NCI-H1694 (cell line): ENCODE data around the gene NEMP2.

Experiments used
- DNase-seq: peaks from one replicate; lab custom pipeline; 2025; lab: John Stamatoyannopoulos, UW

The NEMP2 gene

DNA sequence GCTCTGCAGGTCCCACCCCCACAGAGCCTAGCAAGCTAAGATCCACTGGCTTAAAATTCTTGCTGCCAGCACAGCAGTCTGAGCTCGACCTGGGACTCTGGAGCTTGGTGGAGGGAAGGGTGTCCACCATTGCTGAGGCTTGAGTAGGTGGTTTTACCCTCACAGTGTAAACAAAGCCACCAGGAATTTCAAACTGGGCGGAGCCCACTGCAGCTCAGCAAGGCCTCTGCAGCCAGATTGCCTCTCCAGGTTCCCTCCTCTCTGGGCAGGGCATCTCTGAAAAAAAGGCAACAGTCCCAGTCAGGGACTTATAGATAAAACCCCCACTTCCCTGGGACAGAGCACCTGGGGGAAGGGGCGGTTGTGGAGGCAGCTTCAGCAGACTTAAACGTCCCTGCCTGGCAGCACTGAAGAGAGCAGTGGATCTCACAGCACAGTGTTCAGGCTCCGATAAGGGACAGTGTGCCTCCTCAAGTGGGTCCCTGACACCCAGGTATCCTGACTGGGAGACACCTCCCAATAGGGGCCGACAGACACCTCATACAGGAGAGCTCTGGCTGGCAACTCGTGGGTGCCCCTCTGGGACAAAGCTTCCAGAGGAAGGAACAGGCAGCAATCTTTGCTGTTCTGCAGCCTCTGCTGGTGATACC is 20.0 kb upstream of the NEMP2 start:
- DNase-seq, result no peak

DNA sequence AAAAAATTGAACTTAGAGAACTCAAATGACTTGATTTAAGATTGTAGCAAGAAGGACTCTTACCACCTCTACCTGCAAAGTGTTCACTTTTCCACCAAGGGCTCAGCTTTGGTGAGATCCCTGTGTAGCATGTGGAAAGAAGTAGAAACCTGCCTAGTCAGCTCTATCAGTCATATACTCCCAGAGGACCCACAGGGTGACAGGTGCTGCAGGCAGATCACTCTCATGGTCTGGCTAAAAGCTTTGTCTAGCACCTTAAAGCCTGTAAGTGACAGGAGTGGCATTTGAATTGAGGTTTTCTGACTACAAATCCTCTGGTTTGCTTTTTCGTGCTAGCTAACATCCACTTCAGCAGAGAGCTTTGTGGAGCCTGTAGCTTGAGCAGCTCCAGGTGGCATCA is 18.7 kb upstream of the NEMP2 start:
- DNase-seq, result no peak

DNA sequence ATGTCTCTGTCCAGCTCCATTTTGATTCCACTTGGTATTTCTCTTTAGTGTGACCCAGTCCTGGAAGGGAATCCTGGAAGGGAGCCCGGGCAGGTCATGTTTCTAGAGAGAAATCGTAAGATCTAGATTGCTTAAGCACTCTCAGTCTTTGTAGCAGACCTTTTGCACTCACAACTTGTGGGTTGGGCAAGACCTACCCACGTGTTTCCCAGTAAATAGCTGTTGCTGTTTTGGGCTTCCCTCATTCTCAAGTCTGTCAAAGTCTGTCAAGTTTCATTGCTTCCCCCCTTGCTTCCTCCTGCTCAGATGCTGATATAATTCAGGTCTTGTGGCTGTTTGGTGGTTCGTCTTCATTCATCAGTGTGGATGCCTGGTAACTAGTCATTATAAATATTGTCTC is 17.4 kb upstream of the NEMP2 start:
- no peak for DNase-seq

DNA sequence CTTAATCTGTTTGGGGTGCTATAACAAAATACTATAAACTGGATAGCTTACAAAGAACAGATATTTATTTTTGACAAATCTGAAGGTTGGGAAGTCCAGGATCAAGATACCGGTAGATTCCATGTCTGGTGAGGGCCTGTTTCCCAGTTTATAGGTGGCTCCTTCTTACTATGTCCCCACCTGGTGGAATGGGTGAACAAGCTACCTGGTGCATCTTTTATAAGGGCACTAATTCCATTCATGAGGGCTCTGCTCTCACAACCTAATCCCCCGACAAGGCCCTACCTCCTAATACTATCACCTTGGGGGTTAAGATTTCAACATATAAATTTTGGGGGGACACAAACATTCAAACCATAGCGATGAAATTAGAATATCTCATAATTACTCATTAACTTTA is 15.6 kb upstream of the NEMP2 start:
- no peak for DNase-seq

- DNase-seq, result no peak
Measured at GRCh38 chr2:190547886-190548285, 13.4 kb upstream of the NEMP2 start.

GRCh38 chr2:190546734-190547133 is 12.2 kb upstream of the NEMP2 start:
- DNase-seq, result no peak

DNA sequence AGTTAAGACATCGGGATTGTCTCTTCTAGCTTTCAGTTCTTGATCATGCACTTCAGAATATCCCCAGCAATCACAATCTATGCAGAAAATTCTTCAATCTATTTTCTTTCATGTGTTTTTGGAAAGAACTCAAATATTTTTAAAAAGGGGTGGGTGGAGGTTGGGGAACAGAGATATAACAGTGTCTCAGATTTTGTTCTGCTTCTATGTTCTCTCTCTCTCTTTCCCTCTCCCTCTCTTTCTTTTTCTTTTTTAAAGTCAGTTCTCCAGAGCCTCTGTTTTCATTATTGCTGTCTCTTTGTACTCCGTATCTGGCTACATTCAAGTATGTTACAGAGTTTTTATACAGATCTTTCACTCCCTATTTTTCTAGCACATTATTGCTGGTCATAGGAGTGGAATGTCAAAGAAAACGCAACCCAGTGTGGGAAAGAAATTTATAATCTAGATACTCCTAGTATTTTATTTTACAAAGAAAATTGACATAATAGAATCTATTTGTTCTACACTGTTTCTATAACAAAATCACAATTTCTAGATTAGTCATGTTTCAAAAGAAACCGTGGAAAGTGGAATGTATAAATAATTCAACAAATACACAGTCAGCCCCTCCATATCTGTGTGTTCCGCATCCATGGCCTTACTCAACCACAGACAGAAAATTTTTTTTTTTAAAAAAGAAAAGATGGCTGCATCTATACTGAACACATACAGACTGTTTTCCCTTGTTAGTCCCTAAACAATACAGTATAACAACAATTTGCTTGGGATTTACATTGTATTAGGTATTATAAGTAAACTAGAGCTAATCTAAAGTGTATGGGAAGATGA is 11.2 kb upstream of the NEMP2 start:
- no peak for DNase-seq

- no peak for DNase-seq
Measured at GRCh38 chr2:190545093-190545492, 10.6 kb upstream of the NEMP2 start.

- DNase-seq, result no peak
Measured at GRCh38 chr2:190540048-190540447, 5.5 kb upstream of the NEMP2 start.

DNA sequence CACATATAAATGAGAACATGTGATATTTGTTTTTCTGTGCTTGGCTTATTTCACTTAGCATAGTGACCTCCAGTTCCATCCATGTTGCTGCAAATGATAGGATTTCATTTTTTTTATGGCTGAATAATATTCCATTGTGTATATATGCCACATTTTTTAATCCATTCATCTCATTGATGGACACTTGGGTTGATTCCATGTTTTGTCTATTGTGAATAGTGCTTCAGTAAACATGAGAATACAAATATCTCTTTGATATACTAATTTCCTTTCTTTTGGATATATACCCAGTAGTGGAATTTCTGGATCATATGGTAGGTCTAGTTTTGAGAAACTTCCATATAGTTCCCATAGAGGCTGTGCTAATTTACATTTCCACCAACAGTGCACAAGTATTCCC is 3.7 kb upstream of the NEMP2 start:
- no peak for DNase-seq

DNA sequence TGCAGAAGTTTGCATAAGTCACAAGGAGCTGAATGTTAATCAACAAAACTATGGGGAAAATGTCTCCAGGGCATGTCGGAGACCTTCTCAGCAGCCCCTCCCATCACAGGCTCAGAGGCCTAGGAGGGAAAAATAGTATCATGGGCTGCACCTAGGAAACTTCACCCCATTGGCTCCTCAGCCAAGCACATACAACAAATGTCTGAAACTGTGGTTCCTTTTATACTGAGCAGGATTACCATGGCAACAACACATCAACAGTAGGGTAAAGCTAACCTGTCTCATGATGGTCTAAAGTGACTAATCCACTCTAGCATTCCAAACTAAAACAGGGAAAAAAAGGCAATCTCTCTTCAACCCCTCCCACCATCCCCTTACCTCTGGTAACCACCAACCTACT is 3.2 kb upstream of the NEMP2 start:
- no peak for DNase-seq

DNA sequence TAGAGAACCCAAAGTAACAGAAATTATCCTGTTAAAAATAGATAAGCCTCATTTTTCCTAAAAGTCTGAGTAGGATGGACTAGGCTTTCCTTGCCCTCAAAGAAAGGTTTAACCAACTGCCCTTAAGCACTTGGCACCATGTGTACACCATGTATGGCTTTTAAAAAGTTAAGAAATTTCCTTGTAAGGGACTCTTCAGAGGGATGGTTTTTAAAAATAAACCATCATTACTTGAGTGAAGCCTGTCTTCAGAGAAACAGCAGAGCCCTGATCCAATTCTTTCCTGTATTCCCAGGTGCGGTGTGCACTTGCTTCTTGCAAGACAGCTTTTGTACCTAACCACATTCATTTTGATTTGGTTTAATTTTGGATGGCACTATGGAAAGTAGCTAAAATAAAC is 1.1 kb upstream of the NEMP2 start:
- DNase-seq, result no peak

- no peak for DNase-seq
Measured at GRCh38 chr2:190535121-190535439, 558 bp upstream of the NEMP2 start.

- DNase-seq, result no peak
Measured at GRCh38 chr2:190533968-190534309, 583 bp downstream of the NEMP2 start.

DNA sequence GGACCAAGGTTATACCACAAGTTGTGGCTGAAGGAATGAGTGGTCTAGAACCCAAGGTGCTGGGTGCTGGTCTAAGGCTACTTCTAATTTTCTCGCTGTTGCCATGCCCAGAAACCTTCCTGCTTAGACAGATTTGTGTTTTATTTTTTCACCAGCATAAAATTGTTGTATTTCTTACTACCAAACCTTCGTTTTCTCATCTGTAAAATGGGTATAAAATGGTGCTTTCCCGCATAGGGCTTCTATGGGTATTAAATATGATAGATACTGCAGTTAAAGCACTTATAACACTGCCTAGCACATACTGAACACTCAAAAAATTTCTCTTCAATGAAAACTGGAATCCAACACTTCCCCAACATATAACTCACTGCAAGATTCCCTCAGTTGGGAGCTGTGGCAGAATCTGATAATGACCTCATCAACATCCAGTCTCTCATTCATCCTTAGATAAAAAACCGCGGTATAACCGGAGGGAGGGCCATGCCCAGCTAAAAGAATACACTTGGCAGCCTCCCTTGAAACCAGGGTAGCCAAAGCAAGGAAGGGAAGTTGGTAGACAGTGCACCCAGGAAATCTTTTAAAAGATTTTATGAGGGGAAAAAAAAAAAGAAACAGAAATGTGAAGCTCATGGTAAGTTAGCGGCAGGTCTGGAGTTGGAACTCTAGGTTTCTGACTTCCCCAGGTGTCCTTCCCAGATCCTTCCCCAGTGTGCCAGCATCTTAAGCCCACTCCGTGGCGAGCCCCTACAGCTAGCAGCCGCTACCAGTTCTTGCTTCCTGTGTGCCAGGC is 1.2 kb downstream of the NEMP2 start:
- DNase-seq, result no peak

DNA sequence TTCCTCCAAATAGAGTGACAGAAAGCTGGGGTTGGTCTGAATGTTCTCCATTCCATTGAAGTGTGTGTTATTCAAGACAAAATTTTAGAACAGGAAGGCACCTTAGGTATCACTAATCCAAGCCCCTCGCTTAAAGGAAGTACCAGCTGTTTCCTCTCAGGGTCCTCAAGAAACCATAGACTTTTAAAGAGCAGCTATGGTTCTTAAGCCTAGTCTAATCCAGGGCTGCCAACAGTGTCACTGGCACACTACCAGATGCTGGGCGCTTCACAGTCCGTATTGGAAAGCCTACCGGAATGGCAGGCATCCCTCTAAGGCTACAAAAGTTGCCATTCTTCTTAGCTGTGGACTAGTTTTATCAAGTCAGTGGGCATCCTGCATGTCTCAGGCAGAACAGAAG is 1.9 kb downstream of the NEMP2 start:
- no peak for DNase-seq

DNA sequence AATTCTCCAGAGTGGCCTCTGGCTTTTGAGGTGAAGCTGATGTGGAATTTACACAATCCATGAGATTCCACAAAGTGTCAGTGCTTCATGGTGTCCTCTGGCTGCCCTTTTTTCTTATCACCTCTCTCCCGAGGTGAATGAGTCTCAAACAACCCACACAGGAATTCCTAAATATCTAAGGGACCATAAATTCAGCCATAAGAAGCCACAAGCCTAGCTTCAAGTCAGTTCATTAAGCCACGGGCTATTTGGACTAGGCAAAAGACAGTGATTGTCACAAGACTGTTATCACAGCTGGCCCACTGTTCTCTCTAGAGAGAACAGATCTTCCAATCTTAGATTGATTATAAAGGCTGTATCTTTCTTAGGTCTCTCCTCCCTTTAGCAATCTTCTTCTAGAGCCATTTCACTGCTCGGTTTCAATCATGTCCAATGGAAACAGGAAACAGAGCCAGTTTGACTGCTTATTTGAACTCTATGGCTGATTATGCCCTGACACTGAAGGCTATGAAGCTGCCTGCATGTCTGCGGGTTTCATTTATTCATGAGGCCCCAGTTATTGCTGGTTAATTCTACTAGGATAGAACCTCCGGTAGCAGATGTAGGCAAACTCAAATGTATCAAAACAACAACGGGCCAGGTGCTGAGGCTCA is 4.1 kb downstream of the NEMP2 start:
- no peak for DNase-seq

- no peak for DNase-seq
Measured at GRCh38 chr2:190529486-190530247, 4.9 kb downstream of the NEMP2 start.

- DNase-seq, result no peak
Measured at GRCh38 chr2:190528521-190529001, 6.0 kb downstream of the NEMP2 start.

DNA sequence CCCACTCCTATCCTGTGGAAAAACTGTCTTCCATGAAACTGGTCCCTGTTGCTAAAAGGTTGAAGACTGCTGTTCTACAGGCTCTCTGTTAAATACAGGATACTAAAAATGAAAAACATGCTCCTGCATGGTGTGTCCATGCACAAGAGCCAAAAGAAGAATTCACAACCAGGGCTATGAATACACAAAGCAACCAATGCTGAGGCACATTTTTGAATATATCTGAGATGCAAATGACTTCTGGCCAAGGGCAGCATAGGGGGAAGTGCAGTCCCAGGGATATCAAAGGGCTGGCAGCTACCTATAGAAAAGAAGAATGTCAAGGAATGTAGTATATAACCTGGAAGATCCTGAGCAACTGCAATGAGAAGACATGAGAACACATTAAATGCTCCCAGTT is 6.6 kb downstream of the NEMP2 start:
- no peak for DNase-seq

GRCh38 chr2:190527214-190527613 is 7.3 kb downstream of the NEMP2 start:
- no peak for DNase-seq
